Globus pallidus (tissue), 1 donor: ENCODE results near the gene ARF6.

Source experiments
- DNase-seq: peaks from one replicate; pipeline ENCODE4 v3.0.0-alpha.2; 2015; ENCODE audit warnings: low spot score

The ARF6 gene

GRCh38 chr14:49940808-49941421, 48.0 kb downstream of the ARF6 start:
- no peak for DNase-seq

GRCh38 chr14:49942090-49942489, 49.2 kb downstream of the ARF6 start:
- DNase-seq = no peak

- no peak for DNase-seq
These were observed 51.6 kb downstream of the ARF6 start for GRCh38 chr14:49944501-49944900.

GRCh38 chr14:49945448-49946319, 52.8 kb downstream of the ARF6 start:
- no peak for DNase-seq
